Fibroblast of the aortic adventitia (primary cell): Measurements from ENCODE around the gene AGBL4. TPM values are rescaled to one million over a fixed set of nuclear protein-coding genes. Genes with fewer than 3 reads are reported as not detected.

ENCODE experiments used
- DNase-seq: peaks from one replicate; pipeline ENCODE4 v3.0.0-alpha.2; 2010; ENCODE audit warnings: low read depth
- H3K4me3 ChIP-seq: 2 replicates; pipeline ENCODE4 v1.5.1; 2011; ENCODE audit warnings: low read depth, mild to moderate bottlenecking, control low read depth, low read length, moderate library complexity
- total RNA-seq: library from RNA; depleted of rRNA; stranded (reverse); fragments of >200 nt; gene quantifications from 2 replicates; pipeline ENCODE4 v1.2.3, GENCODE V29; 2012; ENCODE audit warnings: low replicate concordance
- TF ChIP-seq, protein P1 (sequence below): IDR thresholded peaks from 2 replicates; pipeline ENCODE4 v1.5.1; 2011; ENCODE audit warnings: mild to moderate bottlenecking, low read length, control low read depth, inconsistent platforms; ENCODE audit not compliant: insufficient read depth

AGBL4 gene
- total RNA-seq, 1 donor: not detected

DNA sequence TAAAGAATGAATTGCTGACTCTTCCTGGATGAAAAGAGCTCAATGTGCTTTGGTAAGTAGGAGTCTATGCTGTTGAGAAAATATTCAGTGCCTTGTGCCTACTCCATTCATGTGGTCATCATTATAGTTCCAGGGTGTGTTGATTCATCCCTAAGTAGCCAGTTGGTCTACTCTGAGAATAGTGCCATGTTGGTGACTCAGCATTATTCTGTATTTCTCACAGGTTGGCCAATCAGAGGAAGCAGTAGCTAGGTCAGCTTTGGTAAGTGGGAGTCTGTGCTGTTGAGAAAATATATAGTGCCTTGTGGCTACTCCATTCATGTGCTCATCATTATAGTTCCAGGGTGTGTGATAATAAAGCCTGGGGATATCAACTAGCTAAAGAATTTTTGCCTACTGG lies 397.3 kb downstream of the AGBL4 start:
- DNase-seq: no peak
- TF ChIP-seq, protein P1, sequence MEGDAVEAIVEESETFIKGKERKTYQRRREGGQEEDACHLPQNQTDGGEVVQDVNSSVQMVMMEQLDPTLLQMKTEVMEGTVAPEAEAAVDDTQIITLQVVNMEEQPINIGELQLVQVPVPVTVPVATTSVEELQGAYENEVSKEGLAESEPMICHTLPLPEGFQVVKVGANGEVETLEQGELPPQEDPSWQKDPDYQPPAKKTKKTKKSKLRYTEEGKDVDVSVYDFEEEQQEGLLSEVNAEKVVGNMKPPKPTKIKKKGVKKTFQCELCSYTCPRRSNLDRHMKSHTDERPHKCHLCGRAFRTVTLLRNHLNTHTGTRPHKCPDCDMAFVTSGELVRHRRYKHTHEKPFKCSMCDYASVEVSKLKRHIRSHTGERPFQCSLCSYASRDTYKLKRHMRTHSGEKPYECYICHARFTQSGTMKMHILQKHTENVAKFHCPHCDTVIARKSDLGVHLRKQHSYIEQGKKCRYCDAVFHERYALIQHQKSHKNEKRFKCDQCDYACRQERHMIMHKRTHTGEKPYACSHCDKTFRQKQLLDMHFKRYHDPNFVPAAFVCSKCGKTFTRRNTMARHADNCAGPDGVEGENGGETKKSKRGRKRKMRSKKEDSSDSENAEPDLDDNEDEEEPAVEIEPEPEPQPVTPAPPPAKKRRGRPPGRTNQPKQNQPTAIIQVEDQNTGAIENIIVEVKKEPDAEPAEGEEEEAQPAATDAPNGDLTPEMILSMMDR: no peak
- H3K4me3 ChIP-seq: no peak overlapping the region

DNA sequence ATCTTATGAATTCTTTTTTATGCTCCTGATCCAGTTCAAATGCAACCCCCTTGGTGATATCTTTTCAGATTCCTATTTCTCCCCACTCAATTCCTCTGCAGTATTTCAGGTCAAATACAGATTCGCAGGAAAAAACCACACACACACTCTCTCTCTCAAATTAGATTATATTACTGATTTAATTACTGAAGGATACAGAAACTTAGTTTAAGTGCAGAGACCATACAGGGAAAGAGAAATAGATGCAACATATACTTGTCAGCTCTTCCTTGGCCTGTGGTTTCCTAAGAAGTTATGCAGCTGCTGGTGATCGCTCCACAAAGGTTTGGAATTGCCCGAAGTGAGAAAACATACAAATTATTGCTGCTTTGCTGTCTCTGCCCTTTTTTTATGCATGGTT lies 400.9 kb downstream of the AGBL4 start:
- no peak for DNase-seq
- TF ChIP-seq, protein P1: no peak
- H3K4me3 ChIP-seq: no peak overlapping the region

DNA sequence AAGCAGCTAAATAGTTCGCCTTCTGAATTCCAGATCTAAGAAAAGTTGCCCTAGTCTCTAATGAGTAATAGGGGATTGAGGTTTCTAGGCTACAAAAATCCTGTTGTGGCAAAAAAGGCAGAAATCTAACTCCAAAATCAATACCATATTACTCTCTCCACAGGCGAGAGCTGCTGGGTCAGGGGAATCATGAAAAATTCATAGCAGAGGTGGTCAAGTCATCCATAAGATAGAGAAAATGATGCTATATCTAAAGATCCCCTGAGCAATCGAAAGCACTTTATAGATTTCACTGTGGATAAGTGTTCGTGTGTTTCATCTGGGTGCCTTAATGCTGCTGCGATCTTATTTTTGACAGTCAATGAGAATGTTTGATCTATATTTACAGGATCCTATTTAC lies 417.7 kb downstream of the AGBL4 start:
- DNase-seq: no peak
- H3K4me3 ChIP-seq: no peak overlapping the region
- TF ChIP-seq, protein P1: no peak

DNA sequence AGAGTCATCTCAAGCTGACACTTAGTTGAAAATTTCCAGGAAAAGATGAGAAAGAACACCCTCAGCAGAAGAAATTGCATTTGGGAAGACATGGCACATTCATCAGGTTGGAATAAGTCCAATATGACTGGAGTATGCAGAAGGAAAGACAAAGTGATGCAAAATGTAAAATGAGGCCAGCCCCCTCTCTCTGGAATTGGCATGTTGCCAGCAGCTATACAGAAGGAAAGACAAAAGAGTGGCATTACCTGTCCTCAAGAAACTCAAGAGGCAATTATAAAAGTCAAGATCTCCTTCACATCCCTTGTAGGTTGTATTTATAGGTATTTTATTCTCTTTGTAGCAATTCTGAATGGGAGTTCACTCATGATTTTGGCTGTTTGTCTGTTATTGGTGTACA lies 426.3 kb downstream of the AGBL4 start:
- H3K4me3 ChIP-seq: no peak overlapping the region
- no peak for DNase-seq
- TF ChIP-seq, protein P1: no peak

DNA sequence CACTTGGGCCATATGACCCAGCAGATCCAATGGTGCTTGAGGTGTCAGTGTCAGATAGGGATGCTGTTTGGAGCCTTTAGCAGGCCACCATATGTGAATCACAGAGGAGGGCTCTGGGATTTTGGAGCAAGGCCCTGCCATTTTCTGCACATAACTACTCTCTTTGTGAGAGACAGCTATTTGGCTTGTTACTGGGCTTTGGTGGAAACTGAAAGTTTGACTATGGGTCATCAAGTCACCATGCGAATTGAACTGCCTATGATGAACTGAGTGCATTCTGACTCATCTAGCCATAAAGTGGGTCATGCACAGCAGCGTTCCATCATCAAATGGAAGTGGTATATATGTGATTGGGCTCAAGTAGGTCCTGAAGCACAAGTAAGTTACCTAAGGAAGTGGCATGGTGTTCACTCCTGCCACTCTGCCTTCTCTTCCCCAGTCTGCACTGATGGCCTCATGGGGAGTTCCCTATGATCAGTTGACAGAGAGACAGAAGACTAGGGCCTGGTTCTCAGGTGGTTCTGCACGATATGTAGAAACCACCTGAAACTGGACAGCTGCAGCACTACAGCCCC lies 447.3 kb downstream of the AGBL4 start:
- DNase-seq: no peak
- H3K4me3 ChIP-seq: no peak overlapping the region
- TF ChIP-seq, protein P1: no peak

DNA sequence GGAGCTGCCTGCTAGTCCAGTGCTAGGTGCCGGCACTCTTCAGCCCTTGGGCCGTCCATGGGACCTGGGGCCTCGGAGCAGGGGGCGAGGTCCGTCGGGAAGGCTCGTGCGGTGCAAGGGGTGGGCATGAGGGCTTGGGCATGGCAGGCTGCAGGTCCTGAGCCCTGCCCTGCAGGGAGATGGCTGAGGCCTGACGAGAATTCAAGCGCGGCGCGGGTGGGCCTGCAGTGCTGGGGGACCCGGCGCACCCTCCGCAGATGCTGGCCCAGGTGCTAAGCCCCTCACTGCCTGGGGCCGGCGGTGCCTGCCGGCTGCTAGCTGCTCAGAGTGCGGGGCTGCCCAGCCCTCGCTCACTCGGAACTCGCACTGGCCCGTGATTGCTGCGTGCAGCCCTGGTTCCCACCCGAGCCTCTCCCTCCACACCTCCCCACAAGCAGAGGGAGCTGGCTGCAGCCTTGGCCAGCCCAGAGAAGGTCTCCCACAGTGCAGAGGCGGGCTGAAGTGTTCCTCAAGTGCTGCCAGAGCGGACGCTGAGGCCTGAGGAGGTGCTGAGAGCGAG lies 467.0 kb downstream of the AGBL4 start:
- H3K4me3 ChIP-seq: no peak overlapping the region
- TF ChIP-seq, protein P1: no peak
- no peak for DNase-seq

DNA sequence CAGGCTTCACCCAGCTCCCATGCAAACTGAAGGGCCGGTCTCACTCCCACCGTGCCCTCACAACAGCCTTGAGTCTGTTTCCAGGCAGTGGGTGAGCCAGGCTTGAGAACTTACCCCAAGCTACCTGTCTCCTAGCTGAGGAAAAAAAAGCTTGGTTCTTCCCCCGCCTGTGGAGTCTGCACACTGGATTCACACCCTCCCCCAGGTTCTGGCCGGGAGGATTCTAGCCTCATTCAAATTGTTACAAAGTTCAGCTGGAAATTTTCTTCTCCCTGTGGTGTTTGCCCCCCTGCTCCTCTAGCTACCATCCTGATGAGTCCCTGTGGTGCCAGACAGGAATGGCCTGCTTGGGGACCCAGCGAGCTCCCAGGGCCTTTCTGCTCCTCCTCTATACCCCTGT lies 471.7 kb downstream of the AGBL4 start:
- H3K4me3 ChIP-seq: no peak overlapping the region
- DNase-seq: no peak
- TF ChIP-seq, protein P1: no peak
